Measurements from ENCODE around the gene USP37. TPM values are rescaled to one million over a fixed set of nuclear protein-coding genes. Genes with fewer than 3 reads are reported as not detected.
A peak's percentile ranks its signal among the peaks of the same experiment; 100 is the strongest.

Gene USP37
- total RNA-seq, 1 donor from 2014 or later: 5.7 TPM

DNA sequence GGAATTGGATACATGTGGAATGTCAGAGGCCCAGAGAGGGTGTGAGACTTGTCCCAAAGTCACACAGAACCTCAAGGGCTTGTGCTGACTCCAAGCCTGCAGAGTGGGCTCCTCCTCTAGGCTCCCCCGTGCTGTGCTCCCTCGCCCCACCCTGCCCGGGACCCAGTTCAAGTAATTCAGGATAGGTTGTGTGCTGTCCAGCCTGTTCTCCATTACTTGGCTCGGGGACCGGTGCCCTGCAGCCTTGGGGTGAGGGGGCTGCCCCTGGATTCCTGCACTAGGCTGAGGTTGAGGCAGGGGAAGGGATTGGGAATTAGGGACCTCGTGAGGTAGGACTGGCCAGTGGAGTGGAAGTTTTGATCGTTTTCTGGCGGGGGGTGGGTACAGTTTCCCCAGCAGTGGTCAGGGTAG is 165.7 kb downstream of the USP37 start:
- Histone ChIP-seq H3K4me1 (peaks cover 88% of the 10 kb centered on the region), H3K27me3 (ENCODE audit: low read depth) (no peaks in the 10 kb centered on the region), H3K9me3 (replicated peaks) (no peaks in the 10 kb centered on the region), H3K4me3 (peak overlapping the region; percentile 100), H3K27ac (replicated peaks) (peak overlapping the region; percentile 100), H3K36me3 (peaks cover 43% of the 10 kb centered on the region)
- no peak for DNase-seq
- intact Hi-C loops (cut with micrococcal nuclease): no loop called here
- TF ChIP-seq, protein P1, sequence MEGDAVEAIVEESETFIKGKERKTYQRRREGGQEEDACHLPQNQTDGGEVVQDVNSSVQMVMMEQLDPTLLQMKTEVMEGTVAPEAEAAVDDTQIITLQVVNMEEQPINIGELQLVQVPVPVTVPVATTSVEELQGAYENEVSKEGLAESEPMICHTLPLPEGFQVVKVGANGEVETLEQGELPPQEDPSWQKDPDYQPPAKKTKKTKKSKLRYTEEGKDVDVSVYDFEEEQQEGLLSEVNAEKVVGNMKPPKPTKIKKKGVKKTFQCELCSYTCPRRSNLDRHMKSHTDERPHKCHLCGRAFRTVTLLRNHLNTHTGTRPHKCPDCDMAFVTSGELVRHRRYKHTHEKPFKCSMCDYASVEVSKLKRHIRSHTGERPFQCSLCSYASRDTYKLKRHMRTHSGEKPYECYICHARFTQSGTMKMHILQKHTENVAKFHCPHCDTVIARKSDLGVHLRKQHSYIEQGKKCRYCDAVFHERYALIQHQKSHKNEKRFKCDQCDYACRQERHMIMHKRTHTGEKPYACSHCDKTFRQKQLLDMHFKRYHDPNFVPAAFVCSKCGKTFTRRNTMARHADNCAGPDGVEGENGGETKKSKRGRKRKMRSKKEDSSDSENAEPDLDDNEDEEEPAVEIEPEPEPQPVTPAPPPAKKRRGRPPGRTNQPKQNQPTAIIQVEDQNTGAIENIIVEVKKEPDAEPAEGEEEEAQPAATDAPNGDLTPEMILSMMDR (IDR thresholded peaks at IDR 0.05; ENCODE audit: borderline replicate concordance): no peak

DNA sequence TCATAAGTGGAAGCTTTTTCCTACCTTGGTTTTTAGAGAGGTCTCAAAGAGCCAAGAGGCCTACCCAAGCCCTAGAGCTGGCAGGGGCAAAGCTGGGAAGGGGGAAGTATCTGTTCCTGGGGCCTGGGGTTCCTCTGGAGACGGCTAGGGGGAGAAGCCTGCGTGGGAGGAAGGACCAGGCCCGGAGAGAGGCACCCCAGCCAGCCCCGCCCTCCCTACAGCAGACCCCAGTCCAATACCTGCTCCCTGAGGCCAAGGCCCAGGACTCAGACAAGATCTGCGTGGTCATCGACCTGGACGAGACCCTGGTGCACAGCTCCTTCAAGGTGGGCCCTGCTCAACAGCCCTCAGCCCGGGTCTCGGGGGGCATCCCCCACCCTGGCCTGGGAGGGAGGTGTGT is 166.3 kb downstream of the USP37 start:
- peak overlapping the region; percentile 100 for H3K27ac ChIP-seq (replicated peaks)
- intact Hi-C loops (cut with micrococcal nuclease): no loop called here
- peak; percentile 20 for DNase-seq

DNA sequence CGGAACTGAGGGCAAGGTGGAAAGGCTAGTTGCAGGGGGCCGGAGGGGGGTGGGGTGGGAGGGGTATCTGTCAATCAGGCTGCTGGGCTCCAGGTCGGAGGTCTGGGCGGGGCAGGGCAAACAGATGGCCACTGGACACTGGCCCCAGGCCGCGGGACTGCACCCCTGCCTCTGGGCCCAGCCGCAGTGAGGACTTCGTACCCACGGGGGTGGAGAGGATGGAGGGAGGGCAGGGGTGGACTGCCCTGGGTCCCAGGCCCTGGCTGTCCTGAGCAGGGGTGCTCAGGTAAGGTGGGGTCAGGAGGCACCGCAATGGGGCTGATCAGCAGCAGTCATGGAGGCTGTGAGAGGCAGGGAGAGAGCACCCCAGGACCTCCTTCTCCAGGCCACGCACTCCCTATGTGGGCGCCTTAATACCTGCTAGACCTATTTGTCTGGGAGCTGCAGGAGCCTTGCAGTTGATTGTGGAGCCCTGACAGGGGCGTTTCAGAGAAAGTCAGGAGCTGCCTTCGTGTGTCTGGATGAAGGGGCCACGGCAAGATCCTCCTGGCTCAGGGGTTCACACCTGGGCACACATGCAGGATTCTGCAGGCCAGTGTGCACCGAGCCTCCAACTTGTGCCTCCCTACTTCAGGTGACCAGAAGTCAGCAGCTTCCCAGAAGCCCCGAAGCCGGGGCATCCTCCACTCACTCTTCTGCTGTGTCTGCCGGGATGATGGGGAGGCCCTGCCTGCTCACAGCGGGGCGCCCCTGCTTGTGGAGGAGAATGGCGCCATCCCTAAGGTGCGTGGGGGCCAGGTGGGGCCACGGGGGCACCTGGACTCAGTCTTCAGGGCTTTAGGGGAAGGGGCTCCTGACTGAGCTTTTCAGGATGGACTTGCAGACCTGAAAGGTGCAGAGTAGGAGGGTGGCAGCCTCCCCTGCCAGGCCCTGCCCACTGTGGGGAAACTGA is 166.9 kb downstream of the USP37 start:
- no peaks in the 10 kb centered on the region for H3K9me3 ChIP-seq (replicated peaks)
- H3K36me3 ChIP-seq: peaks cover 43% of the 10 kb centered on the region
- H3K27ac ChIP-seq (replicated peaks): peak overlapping the region; percentile 100
- peaks cover 92% of the 10 kb centered on the region for H3K4me1 ChIP-seq
- DNase-seq: peak; percentile 29
- no peaks in the 10 kb centered on the region for H3K27me3 ChIP-seq (ENCODE audit: low read depth)
- intact Hi-C loops (cut with micrococcal nuclease): no loop called here
- TF ChIP-seq, protein P1 (IDR thresholded peaks at IDR 0.05; ENCODE audit: borderline replicate concordance): no peak
- peak overlapping the region; percentile 100 for H3K4me3 ChIP-seq

More for the DNA sequence above, 166.3 kb downstream of the USP37 start:
- Histone ChIP-seq H3K4me3 (peak overlapping the region; percentile 100), H3K27me3 (ENCODE audit: low read depth) (no peaks in the 10 kb centered on the region), H3K36me3 (peaks cover 43% of the 10 kb centered on the region), H3K9me3 (replicated peaks) (no peaks in the 10 kb centered on the region), H3K4me1 (peaks cover 88% of the 10 kb centered on the region)
- TF ChIP-seq, protein P1 (IDR thresholded peaks at IDR 0.05; ENCODE audit: borderline replicate concordance): no peak

Small RNA genes lying within 50 kb of the gene (microRNA-seq; reads per million reads assigned to microRNA genes)
- 55,195 reads per million, percentile 99 among the genes with 10 or more reads in this experiment for gene MIR26B

Other genes with a start within 250 kb of the USP37 start
- not detected for gene CATIP, start 211.5 kb downstream of the USP37 start, total RNA-seq
- 6.4 TPM for gene SLC11A1, start 186.1 kb downstream of the USP37 start, total RNA-seq
- 81.5 TPM for gene CTDSP1, start 168.5 kb downstream of the USP37 start, total RNA-seq
- not detected for gene VIL1, start 149.2 kb downstream of the USP37 start, total RNA-seq
- gene CNOT9, start 488 bp upstream of the USP37 start, total RNA-seq: 18.9 TPM
- 0.99 TPM for gene PLCD4, start 39.5 kb upstream of the USP37 start, total RNA-seq
- 19.9 TPM for gene ZNF142, start 91.3 kb upstream of the USP37 start, total RNA-seq
- 48.6 TPM for gene BCS1L, start 91.3 kb upstream of the USP37 start, total RNA-seq
- gene RNF25, start 103.7 kb upstream of the USP37 start, total RNA-seq: 14.7 TPM
- 7.4 TPM for gene STK36, start 103.7 kb upstream of the USP37 start, total RNA-seq
- 6.2 TPM for gene TTLL4, start 142.5 kb upstream of the USP37 start, total RNA-seq
- gene CYP27A1, start 213.8 kb upstream of the USP37 start, total RNA-seq: 6.7 TPM

Measured in left ventricle myocardium inferior (tissue), 1 donor.